ENCODE data around the gene FGF5. TPM values are rescaled to one million over a fixed set of nuclear protein-coding genes. Genes with fewer than 3 reads are reported as not detected.
A peak's percentile ranks its signal among the peaks of the same experiment; 100 is the strongest.
"Not testable (repeated sequence)": the region's sequence is repeated elsewhere in the genome, so short reads cannot be mapped to it uniquely, and the experiment has no call there.

The FGF5 gene
- total and polyA plus RNA-seq, 4 donors = 0.11 to 1.5 (median 0.36) TPM

- H3K4me1 ChIP-seq (ENCODE audit: control insufficient read depth, insufficient read depth, low read length) = no peaks in the 10 kb centered on the region
- H3K9me3 ChIP-seq (ENCODE audit: control insufficient read depth, insufficient read depth, low read length) = no peaks in the 10 kb centered on the region
- H3K4me3 ChIP-seq (ENCODE audit: low read depth, low read length) = no peak overlapping the region
- H3K27ac ChIP-seq (ENCODE audit: low read depth, low read length) = no peak overlapping the region
- WGBS (ENCODE audit: insufficient coverage) = 100% methylated on average over 1 of the region's 2 CpGs
- DNase-seq (ENCODE audit: low read depth in 4 of 6, low spot score in 6 of 6) = no peak
- H3K27me3 ChIP-seq (ENCODE audit: control insufficient read depth, insufficient read depth, low read length) = no peaks in the 10 kb centered on the region
- no peaks in the 10 kb centered on the region for H3K36me3 ChIP-seq (ENCODE audit: control insufficient read depth, insufficient read depth, low read length)
These were observed 33.6 kb upstream of the FGF5 start for GRCh38 chr4:80232707-80233370.

GRCh38 chr4:80233390-80233789 lies 33.1 kb upstream of the FGF5 start:
- 100% methylated on average over 1 of the region's 4 CpGs for WGBS (ENCODE audit: insufficient coverage)
- no peaks in the 10 kb centered on the region for H3K27me3 ChIP-seq (ENCODE audit: control insufficient read depth, insufficient read depth, low read length)
- H3K4me1 ChIP-seq (ENCODE audit: control insufficient read depth, insufficient read depth, low read length) = no peaks in the 10 kb centered on the region
- no peak overlapping the region for H3K27ac ChIP-seq (ENCODE audit: low read depth, low read length)
- DNase-seq (ENCODE audit: low read depth in 4 of 6, low spot score in 6 of 6) = no peak
- H3K4me3 ChIP-seq (ENCODE audit: low read depth, low read length) = no peak overlapping the region
- H3K9me3 ChIP-seq (ENCODE audit: control insufficient read depth, insufficient read depth, low read length) = no peaks in the 10 kb centered on the region
- no peaks in the 10 kb centered on the region for H3K36me3 ChIP-seq (ENCODE audit: control insufficient read depth, insufficient read depth, low read length)

- no peaks in the 10 kb centered on the region for H3K4me1 ChIP-seq (ENCODE audit: control insufficient read depth, insufficient read depth, low read length)
- no CpG with 5 or more reads among the region's 1 CpG for WGBS (ENCODE audit: insufficient coverage)
- no peak overlapping the region for H3K4me3 ChIP-seq (ENCODE audit: low read depth, low read length)
- H3K36me3 ChIP-seq (ENCODE audit: control insufficient read depth, insufficient read depth, low read length) = no peaks in the 10 kb centered on the region
- no peak overlapping the region for H3K27ac ChIP-seq (ENCODE audit: low read depth, low read length)
- DNase-seq (ENCODE audit: low read depth in 4 of 6, low spot score in 6 of 6) = no peak
- H3K9me3 ChIP-seq (ENCODE audit: control insufficient read depth, insufficient read depth, low read length) = no peaks in the 10 kb centered on the region
- peaks cover 3% of the 10 kb centered on the region for H3K27me3 ChIP-seq (ENCODE audit: control insufficient read depth, insufficient read depth, low read length)
These were observed 31.0 kb upstream of the FGF5 start for GRCh38 chr4:80235451-80235850.

GRCh38 chr4:80237992-80238391 lies 28.5 kb upstream of the FGF5 start:
- no peaks in the 10 kb centered on the region for H3K9me3 ChIP-seq (ENCODE audit: control insufficient read depth, insufficient read depth, low read length)
- WGBS (ENCODE audit: insufficient coverage) = no CpG with 5 or more reads among the region's 6 CpGs
- DNase-seq (ENCODE audit: low read depth in 4 of 6, low spot score in 6 of 6) = no peak

GRCh38 chr4:80239480-80240150 lies 26.8 kb upstream of the FGF5 start:
- no peaks in the 10 kb centered on the region for H3K4me1 ChIP-seq (ENCODE audit: control insufficient read depth, insufficient read depth, low read length)
- 82% methylated on average over 3 of the region's 3 CpGs for WGBS (ENCODE audit: insufficient coverage)
- DNase-seq (ENCODE audit: low read depth in 4 of 6, low spot score in 6 of 6) = no peak
- H3K36me3 ChIP-seq (ENCODE audit: control insufficient read depth, insufficient read depth, low read length) = no peaks in the 10 kb centered on the region
- H3K27me3 ChIP-seq (ENCODE audit: control insufficient read depth, insufficient read depth, low read length) = peaks cover 3% of the 10 kb centered on the region
- H3K9me3 ChIP-seq (ENCODE audit: control insufficient read depth, insufficient read depth, low read length) = no peaks in the 10 kb centered on the region
- H3K4me3 ChIP-seq (ENCODE audit: low read depth, low read length) = no peak overlapping the region
- no peak overlapping the region for H3K27ac ChIP-seq (ENCODE audit: low read depth, low read length)

More at GRCh38 chr4:80237992-80238391, 28.5 kb upstream of the FGF5 start:
- Histone ChIP-seq H3K4me3 (ENCODE audit: low read depth, low read length) (no peak overlapping the region), H3K27ac (ENCODE audit: low read depth, low read length) (no peak overlapping the region), H3K4me1 (ENCODE audit: control insufficient read depth, insufficient read depth, low read length) (no peaks in the 10 kb centered on the region), H3K36me3 (ENCODE audit: control insufficient read depth, insufficient read depth, low read length) (no peaks in the 10 kb centered on the region), H3K27me3 (ENCODE audit: control insufficient read depth, insufficient read depth, low read length) (peaks cover 3% of the 10 kb centered on the region)

- Histone ChIP-seq H3K36me3 (ENCODE audit: control insufficient read depth, insufficient read depth, low read length) (no peaks in the 10 kb centered on the region), H3K9me3 (ENCODE audit: control insufficient read depth, insufficient read depth, low read length) (no peaks in the 10 kb centered on the region), H3K27me3 (ENCODE audit: control insufficient read depth, insufficient read depth, low read length) (peaks cover 3% of the 10 kb centered on the region), H3K4me1 (ENCODE audit: control insufficient read depth, insufficient read depth, low read length) (no peaks in the 10 kb centered on the region), H3K4me3 (ENCODE audit: low read depth, low read length) (no peak overlapping the region), H3K27ac (ENCODE audit: low read depth, low read length) (no peak overlapping the region)
- no peak for DNase-seq (ENCODE audit: low read depth in 4 of 6, low spot score in 6 of 6)
These were observed 25.5 kb upstream of the FGF5 start for GRCh38 chr4:80240976-80241375.

- no peaks in the 10 kb centered on the region for H3K4me1 ChIP-seq (ENCODE audit: control insufficient read depth, insufficient read depth, low read length)
- no peak overlapping the region for H3K4me3 ChIP-seq (ENCODE audit: low read depth, low read length)
- H3K9me3 ChIP-seq (ENCODE audit: control insufficient read depth, insufficient read depth, low read length) = no peaks in the 10 kb centered on the region
- H3K27ac ChIP-seq (ENCODE audit: low read depth, low read length) = no peak overlapping the region
- WGBS (ENCODE audit: insufficient coverage) = 70% methylated on average over 4 of the region's 6 CpGs
- DNase-seq (ENCODE audit: low read depth in 4 of 6, low spot score in 6 of 6) = peak in 1 of 6 donors; percentile 4
- H3K36me3 ChIP-seq (ENCODE audit: control insufficient read depth, insufficient read depth, low read length) = no peaks in the 10 kb centered on the region
- H3K27me3 ChIP-seq (ENCODE audit: control insufficient read depth, insufficient read depth, low read length) = peaks cover 3% of the 10 kb centered on the region
These were observed 23.0 kb upstream of the FGF5 start for GRCh38 chr4:80243274-80244018.

GRCh38 chr4:80247484-80247883 lies 19.0 kb upstream of the FGF5 start:
- H3K9me3 ChIP-seq (ENCODE audit: control insufficient read depth, insufficient read depth, low read length); H3K36me3 ChIP-seq (ENCODE audit: control insufficient read depth, insufficient read depth, low read length); DNase-seq (ENCODE audit: low read depth in 4 of 6, low spot score in 6 of 6); H3K4me3 ChIP-seq (ENCODE audit: low read depth, low read length); H3K27me3 ChIP-seq (ENCODE audit: control insufficient read depth, insufficient read depth, low read length); H3K4me1 ChIP-seq (ENCODE audit: control insufficient read depth, insufficient read depth, low read length); H3K27ac ChIP-seq (ENCODE audit: low read depth, low read length): not testable (repeated sequence)
- 100% methylated on average over 1 of the region's 1 CpG for WGBS (ENCODE audit: insufficient coverage)

GRCh38 chr4:80249144-80249543 lies 17.3 kb upstream of the FGF5 start:
- no peak for DNase-seq (ENCODE audit: low read depth in 4 of 6, low spot score in 6 of 6)
- H3K9me3 ChIP-seq (ENCODE audit: control insufficient read depth, insufficient read depth, low read length) = no peaks in the 10 kb centered on the region
- H3K27ac ChIP-seq (ENCODE audit: low read depth, low read length) = no peak overlapping the region
- H3K4me1 ChIP-seq (ENCODE audit: control insufficient read depth, insufficient read depth, low read length) = no peaks in the 10 kb centered on the region
- peaks cover 2% of the 10 kb centered on the region for H3K27me3 ChIP-seq (ENCODE audit: control insufficient read depth, insufficient read depth, low read length)
- no peaks in the 10 kb centered on the region for H3K36me3 ChIP-seq (ENCODE audit: control insufficient read depth, insufficient read depth, low read length)
- H3K4me3 ChIP-seq (ENCODE audit: low read depth, low read length) = no peak overlapping the region
- no CpG with 5 or more reads among the region's 1 CpG for WGBS (ENCODE audit: insufficient coverage)

GRCh38 chr4:80252427-80252826 lies 14.0 kb upstream of the FGF5 start:
- no peaks in the 10 kb centered on the region for H3K36me3 ChIP-seq (ENCODE audit: control insufficient read depth, insufficient read depth, low read length)
- H3K4me1 ChIP-seq (ENCODE audit: control insufficient read depth, insufficient read depth, low read length) = no peaks in the 10 kb centered on the region
- no peak for DNase-seq (ENCODE audit: low read depth in 4 of 6, low spot score in 6 of 6)
- peaks cover 2% of the 10 kb centered on the region for H3K27me3 ChIP-seq (ENCODE audit: control insufficient read depth, insufficient read depth, low read length)
- H3K4me3 ChIP-seq (ENCODE audit: low read depth, low read length) = no peak overlapping the region
- H3K27ac ChIP-seq (ENCODE audit: low read depth, low read length) = no peak overlapping the region
- no peaks in the 10 kb centered on the region for H3K9me3 ChIP-seq (ENCODE audit: control insufficient read depth, insufficient read depth, low read length)
